Chondrocyte (in vitro differentiated cells): ENCODE results near the gene NUP35. TPM values are rescaled to one million over a fixed set of nuclear protein-coding genes. Genes with fewer than 3 reads are reported as not detected.

Experiments
- DNase-seq: peaks from one replicate; pipeline ENCODE4 v3.0.0; 2021; ENCODE audit warnings: mixed read lengths, low spot score
- H3K27ac Mint-ChIP-seq: one replicate; pipeline ENCODE4 v1.8.0; 2021; ENCODE audit warnings: mild to moderate bottlenecking, moderate library complexity, mixed read lengths; ENCODE audit not compliant: unreplicated experiment
- H3K27me3 Mint-ChIP-seq: 2 replicates; pipeline ENCODE4 v1.8.0; 2021; ENCODE audit warnings: low read depth, mixed read lengths
- H3K36me3 Mint-ChIP-seq: 2 replicates; pipeline ENCODE4 v1.8.0; 2021; ENCODE audit warnings: low read depth, mixed read lengths
- H3K4me1 Mint-ChIP-seq: 2 replicates; pipeline ENCODE4 v1.8.0; 2021; ENCODE audit warnings: low read depth, mild to moderate bottlenecking, mixed read lengths
- H3K4me3 Mint-ChIP-seq: one replicate; pipeline ENCODE4 v1.8.0; 2021; ENCODE audit warnings: mild to moderate bottlenecking, moderate library complexity, mixed read lengths; ENCODE audit not compliant: unreplicated experiment
- H3K9me3 Mint-ChIP-seq: 2 replicates; pipeline ENCODE4 v1.8.0; 2021; ENCODE audit warnings: low read depth, mixed read lengths
- total RNA-seq: library from RNA; stranded (reverse); gene quantifications from 3 replicates; pipeline ENCODE4 v1.2.1, GENCODE V29; 2021
- TF ChIP-seq, protein P1 (sequence below): fragments of 200-600 bp; sonication (generic); IDR thresholded peaks from 2 replicates; pipeline ENCODE4 v1.5.0; 2021; ENCODE audit warnings: antibody characterized with exemption, mild to moderate bottlenecking, moderate library complexity

NUP35 gene
- total RNA-seq, 1 donor from 2014 or later: 8.5 TPM

DNA sequence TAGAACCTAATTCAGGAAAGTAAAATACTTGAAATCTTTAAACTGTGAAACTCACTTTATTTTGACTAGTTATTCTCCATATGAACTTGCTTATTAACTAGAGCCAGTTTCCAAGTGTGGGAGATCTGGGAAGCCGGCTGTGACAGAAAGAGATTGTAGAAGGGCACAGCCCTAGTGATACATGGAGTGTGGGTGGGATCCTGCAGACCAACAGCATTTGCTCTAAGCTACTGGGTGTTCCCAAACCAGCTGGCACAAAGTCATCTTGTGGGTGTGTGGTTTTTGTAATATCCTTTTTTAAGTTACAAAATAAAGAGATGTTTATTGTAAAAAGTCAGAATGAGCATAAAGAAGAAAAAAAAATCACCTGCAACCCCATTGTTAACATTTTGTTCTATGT lies 42.3 kb upstream of the NUP35 start:
- peaks cover 17% of the 10 kb centered on the region for H3K4me1 Mint-ChIP-seq
- H3K4me3 Mint-ChIP-seq: no peak overlapping the region
- H3K27me3 Mint-ChIP-seq: no peaks in the 10 kb centered on the region
- no peak overlapping the region for H3K27ac Mint-ChIP-seq
- TF ChIP-seq, protein P1, sequence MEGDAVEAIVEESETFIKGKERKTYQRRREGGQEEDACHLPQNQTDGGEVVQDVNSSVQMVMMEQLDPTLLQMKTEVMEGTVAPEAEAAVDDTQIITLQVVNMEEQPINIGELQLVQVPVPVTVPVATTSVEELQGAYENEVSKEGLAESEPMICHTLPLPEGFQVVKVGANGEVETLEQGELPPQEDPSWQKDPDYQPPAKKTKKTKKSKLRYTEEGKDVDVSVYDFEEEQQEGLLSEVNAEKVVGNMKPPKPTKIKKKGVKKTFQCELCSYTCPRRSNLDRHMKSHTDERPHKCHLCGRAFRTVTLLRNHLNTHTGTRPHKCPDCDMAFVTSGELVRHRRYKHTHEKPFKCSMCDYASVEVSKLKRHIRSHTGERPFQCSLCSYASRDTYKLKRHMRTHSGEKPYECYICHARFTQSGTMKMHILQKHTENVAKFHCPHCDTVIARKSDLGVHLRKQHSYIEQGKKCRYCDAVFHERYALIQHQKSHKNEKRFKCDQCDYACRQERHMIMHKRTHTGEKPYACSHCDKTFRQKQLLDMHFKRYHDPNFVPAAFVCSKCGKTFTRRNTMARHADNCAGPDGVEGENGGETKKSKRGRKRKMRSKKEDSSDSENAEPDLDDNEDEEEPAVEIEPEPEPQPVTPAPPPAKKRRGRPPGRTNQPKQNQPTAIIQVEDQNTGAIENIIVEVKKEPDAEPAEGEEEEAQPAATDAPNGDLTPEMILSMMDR: no peak
- H3K36me3 Mint-ChIP-seq: no peaks in the 10 kb centered on the region
- no peak for DNase-seq
- no peaks in the 10 kb centered on the region for H3K9me3 Mint-ChIP-seq

DNA sequence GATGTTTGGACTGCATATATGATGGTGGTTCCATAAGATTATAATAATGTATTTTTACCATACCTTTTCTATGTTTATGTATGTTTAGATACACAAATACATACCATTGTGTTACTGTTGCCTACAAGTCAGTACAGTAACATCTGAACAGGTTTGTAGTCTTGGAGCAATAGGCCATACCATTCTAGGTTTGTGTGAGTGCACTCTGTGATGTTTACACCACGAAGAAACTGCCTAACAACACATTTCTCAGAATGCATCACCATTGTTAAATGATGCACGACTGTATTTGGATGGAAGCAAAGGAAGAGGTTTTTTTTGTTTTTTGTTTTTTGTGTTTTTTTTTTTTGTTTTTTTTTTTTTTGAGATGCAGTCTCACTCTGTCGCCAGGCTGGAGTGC lies 36.2 kb upstream of the NUP35 start:
- Mint-ChIP-seq H3K36me3 (peaks cover 1% of the 10 kb centered on the region), H3K4me3 (no peak overlapping the region), H3K27ac (no peak overlapping the region), H3K27me3 (no peaks in the 10 kb centered on the region), H3K4me1 (no peaks in the 10 kb centered on the region), H3K9me3 (no peaks in the 10 kb centered on the region)
- no peak for DNase-seq
- TF ChIP-seq, protein P1: no peak

DNA sequence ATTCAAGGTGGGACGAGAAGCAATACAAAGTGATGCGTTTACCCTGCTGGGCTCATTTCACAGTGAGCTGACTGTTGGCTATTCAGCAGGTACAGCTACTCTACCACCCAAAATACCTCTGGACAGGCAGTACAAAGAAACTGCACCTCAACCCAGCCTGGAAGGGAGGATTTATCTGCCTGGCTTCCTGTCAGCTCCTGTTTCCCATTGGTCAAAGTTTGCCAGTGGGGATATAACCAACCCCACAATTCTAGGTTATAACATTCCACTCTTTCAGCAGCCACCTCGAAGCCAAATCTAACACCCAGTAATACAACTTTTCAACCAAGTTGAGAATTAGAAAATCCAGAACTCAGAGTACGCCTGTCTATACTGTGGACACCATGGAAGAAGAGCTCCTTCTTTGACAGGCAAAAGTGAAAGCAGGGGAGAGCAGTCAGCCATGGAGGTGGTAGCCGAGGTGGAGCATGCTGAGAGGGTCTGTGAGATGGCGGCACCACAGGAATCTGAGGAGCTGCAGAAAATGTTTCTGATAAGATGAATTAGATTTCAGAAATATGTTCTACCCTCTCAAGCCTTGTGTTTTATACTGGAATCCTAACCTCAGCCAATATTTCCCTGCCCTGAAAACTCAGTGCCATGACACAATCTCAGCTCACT lies 34.9 kb upstream of the NUP35 start:
- Mint-ChIP-seq H3K4me3 (no peak overlapping the region), H3K9me3 (no peaks in the 10 kb centered on the region), H3K36me3 (peaks cover 1% of the 10 kb centered on the region), H3K27ac (no peak overlapping the region), H3K4me1 (peaks cover 6% of the 10 kb centered on the region), H3K27me3 (no peaks in the 10 kb centered on the region)
- TF ChIP-seq, protein P1: no peak
- DNase-seq: no peak

DNA sequence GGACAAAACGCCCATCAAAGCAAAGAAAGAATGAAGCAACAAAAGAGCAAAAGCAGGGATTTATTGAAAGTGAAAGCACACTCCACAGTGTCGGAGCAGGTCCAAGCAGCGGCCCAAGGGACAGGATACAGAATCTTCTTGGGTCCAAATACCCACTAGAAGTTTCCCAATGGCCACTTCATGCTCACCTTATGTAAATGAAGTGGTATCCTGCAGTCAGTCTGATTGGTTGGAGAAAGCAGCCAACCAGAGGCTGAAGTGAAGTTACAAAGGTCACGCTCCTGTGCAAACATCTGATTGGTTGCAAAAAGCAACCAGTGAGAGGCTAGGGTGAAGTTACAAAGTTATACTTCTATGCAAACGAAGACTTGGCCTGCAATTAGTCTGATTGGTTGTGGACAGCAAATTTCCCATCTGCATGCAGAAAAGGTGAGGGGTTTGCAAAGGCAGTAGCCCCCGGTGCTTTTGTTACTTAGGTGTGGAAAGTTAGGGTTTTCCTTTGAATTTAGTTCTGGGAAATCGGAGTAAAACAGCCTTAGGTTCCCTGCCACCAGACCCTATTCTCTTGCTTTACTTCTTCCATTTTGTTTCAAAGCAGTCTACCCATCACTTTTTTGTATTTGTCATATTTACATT lies 32.8 kb upstream of the NUP35 start:
- H3K4me3 Mint-ChIP-seq: no peak overlapping the region
- DNase-seq: no peak
- H3K4me1 Mint-ChIP-seq: peaks cover 10% of the 10 kb centered on the region
- H3K27me3 Mint-ChIP-seq: no peaks in the 10 kb centered on the region
- H3K27ac Mint-ChIP-seq: no peak overlapping the region
- H3K36me3 Mint-ChIP-seq: peaks cover 1% of the 10 kb centered on the region
- no peaks in the 10 kb centered on the region for H3K9me3 Mint-ChIP-seq
- TF ChIP-seq, protein P1: no peak

DNA sequence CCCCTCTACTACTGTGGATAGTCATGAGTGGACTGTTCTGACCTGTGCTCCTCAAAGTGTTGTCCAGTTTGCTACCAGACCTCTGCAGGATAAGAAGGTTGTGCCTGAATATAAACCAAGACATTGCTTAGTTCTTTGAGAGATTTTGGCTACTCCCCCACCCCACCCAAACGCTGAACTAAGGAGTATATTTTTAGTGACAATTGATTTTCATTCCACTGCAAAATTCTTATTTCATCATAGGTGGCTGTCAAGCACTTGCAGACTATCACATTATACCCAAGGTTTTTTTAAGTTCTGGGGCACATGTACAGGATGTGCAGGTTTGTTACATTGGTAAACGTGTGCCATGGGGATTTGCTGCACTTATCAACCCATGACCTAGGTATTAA lies 32.3 kb upstream of the NUP35 start:
- peaks cover 3% of the 10 kb centered on the region for H3K36me3 Mint-ChIP-seq
- peaks cover 10% of the 10 kb centered on the region for H3K4me1 Mint-ChIP-seq
- TF ChIP-seq, protein P1: no peak
- no peaks in the 10 kb centered on the region for H3K27me3 Mint-ChIP-seq
- no peaks in the 10 kb centered on the region for H3K9me3 Mint-ChIP-seq
- no peak for DNase-seq
- H3K27ac Mint-ChIP-seq: no peak overlapping the region
- no peak overlapping the region for H3K4me3 Mint-ChIP-seq
